ENCODE results near the gene FAM117A. TPM values are rescaled to one million over a fixed set of nuclear protein-coding genes. Genes with fewer than 3 reads are reported as not detected.
"Not testable (repeated sequence)": the region's sequence is repeated elsewhere in the genome, so short reads cannot be mapped to it uniquely, and the experiment has no call there.

Gene FAM117A
- total and polyA plus RNA-seq, 2 of the 4 experiments (the other 2 are of a cell fraction): 0.72 to 3.4 TPM

- ATAC-seq (ENCODE audit: low read depth); H2BK5ac ChIP-seq (ENCODE audit: low read depth, low read length, poor library complexity, severe bottlenecking); H2BK20ac ChIP-seq (ENCODE audit: low read depth, low read length); BruUV-seq (replicated peaks); H3K18ac ChIP-seq (ENCODE audit: low read depth, low read length); H3K36me3 ChIP-seq (ENCODE audit: control insufficient read depth, insufficient read depth, low read length); H3K4me1 ChIP-seq (ENCODE audit: control insufficient read depth, insufficient read depth, low read length); H4K5ac ChIP-seq (ENCODE audit: low read depth, low read length); POLR2A ChIA-PET (ENCODE audit: unreplicated experiment); H3K14ac ChIP-seq (replicated peaks; ENCODE audit: low read depth, low read length); H2AFZ ChIP-seq (replicated peaks; ENCODE audit: low read length, poor library complexity); H3K4me3 ChIP-seq (ENCODE audit: insufficient read depth, low read depth, low read length); H3K23ac ChIP-seq (ENCODE audit: low read depth, low read length); H2BK120ac ChIP-seq (ENCODE audit: low read depth, low read length); H3K9ac ChIP-seq (ENCODE audit: low read depth, low read length); H3K9me1 ChIP-seq (ENCODE audit: insufficient read depth, low read length); H3K56ac ChIP-seq (ENCODE audit: extremely low read depth, insufficient read depth, low read length); H4K91ac ChIP-seq (ENCODE audit: insufficient read depth, low read depth, low read length); H3K4ac ChIP-seq (ENCODE audit: low read depth, low read length); H2AK9ac ChIP-seq (replicated peaks; ENCODE audit: low read depth, low read length, poor library complexity); H4K8ac ChIP-seq (ENCODE audit: low read depth in 2 of 2, low read length in 2 of 2); H2BK15ac ChIP-seq (ENCODE audit: low read depth, low read length); H3K4me2 ChIP-seq (ENCODE audit: low read depth, low read length); H3K9me3 ChIP-seq (ENCODE audit: control insufficient read depth, insufficient read depth, low read length); dilution Hi-C loops (cut with HindIII; ENCODE audit: low sequenced_read_pairs, unreplicated experiment); H3K27me3 ChIP-seq (ENCODE audit: control insufficient read depth, insufficient read depth, low read length); intact Hi-C loops (cut with micrococcal nuclease); H2AK5ac ChIP-seq (ENCODE audit: low read depth, low read length); in situ Hi-C loops (cut with MboI; ENCODE audit: low sequenced_read_pairs); DNase-seq; H3K27ac ChIP-seq (ENCODE audit: insufficient read depth, low read length): not testable (repeated sequence)
- Histone ChIP-seq H3K79me1 (ENCODE audit: low read depth in 1 of 2, low read length in 2 of 2) (peaks cover 25 to 54% of the 10 kb centered on the region in 2 experiments), H4K20me1 (ENCODE audit: insufficient read depth, low read length) (peaks cover 37% of the 10 kb centered on the region)
- 100% methylated on average over 2 of the region's 6 CpGs; no CpG with 5 or more reads in 1 of the 2 experiments for WGBS, 2 experiments (ENCODE audit: extremely low coverage in 2 of 2, insufficient read length in 1 of 2)
- CTCF ChIA-PET: interaction anchor here (1.1 kb wide), 1 partner anchor 10 kb away, joined by 3 read pairs; no protein-coding TSS in a partner anchor
Measured at GRCh38 chr17:49673679-49674078, 90.3 kb downstream of the FAM117A start.
